GM18861 (cell line): ENCODE data around the gene PHYH.

Experiments used
- ATAC-seq: cut with Tn5 transposase; IDR thresholded peaks from one replicate; pipeline ENCODE4 v1.9.1; 2021; ENCODE audit not compliant: unreplicated experiment

The PHYH gene

DNA sequence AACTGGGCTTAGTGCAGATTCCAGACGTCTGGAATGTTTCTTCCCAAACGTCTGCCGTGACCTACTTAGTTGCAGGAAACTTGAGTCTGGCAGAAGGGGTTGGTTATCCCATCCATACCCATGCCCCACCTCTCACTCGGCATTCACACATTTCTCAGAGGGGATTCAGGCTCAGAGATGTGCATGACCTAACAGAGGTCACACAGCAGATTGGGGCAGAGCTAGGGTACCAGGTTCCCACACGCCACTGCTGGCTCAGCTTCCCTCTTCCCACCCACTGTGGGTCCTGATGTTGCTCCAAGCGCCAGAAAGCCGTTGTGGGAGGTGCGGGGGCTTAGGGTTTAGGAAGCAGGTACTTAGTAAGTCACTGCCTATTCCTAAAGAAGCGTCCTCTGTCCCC, 68.7 kb downstream of the PHYH start:
- ATAC-seq = no peak
